ENCODE data around the gene RNF14. TPM values are rescaled to one million over a fixed set of nuclear protein-coding genes. Genes with fewer than 3 reads are reported as not detected.

Gene RNF14
- total RNA-seq, 2 donors from 2014 or later: 27.5 to 33.0 TPM

GRCh38 chr5:141986072-141986471 is 17.2 kb downstream of the RNF14 start:
- Mint-ChIP-seq H3K36me3 (ENCODE audit: low read depth) (peaks cover 53% of the 10 kb centered on the region), H3K9me3 (no peaks in the 10 kb centered on the region), H3K27ac (no peak overlapping the region), H3K4me1 (no peaks in the 10 kb centered on the region), H3K27me3 (ENCODE audit: insufficient read depth) (no peaks in the 10 kb centered on the region), H3K4me3 (no peak overlapping the region)
- Histone ChIP-seq H3K27me3 (ENCODE audit: control insufficient read depth, insufficient read depth, low read length, poor library complexity, severe bottlenecking) (no peaks in the 10 kb centered on the region), H3K4me1 (ENCODE audit: control insufficient read depth, insufficient read depth, low read length) (no peaks in the 10 kb centered on the region), H3K9ac (ENCODE audit: extremely low read depth, low read length, poor library complexity, severe bottlenecking) (no peak overlapping the region), H3K9me3 (ENCODE audit: control insufficient read depth, low read length) (no peaks in the 10 kb centered on the region), H3K36me3 (ENCODE audit: control insufficient read depth, insufficient read depth, low read length) (peaks cover 86% of the 10 kb centered on the region), H3K4me3 (ENCODE audit: low read length) (no peak overlapping the region), H3K27ac (ENCODE audit: low read depth, low read length) (no peak overlapping the region)
- no peak for DNase-seq
- no peak for TF ChIP-seq CTCF (conservative IDR thresholded peaks at IDR 0.05)

DNA sequence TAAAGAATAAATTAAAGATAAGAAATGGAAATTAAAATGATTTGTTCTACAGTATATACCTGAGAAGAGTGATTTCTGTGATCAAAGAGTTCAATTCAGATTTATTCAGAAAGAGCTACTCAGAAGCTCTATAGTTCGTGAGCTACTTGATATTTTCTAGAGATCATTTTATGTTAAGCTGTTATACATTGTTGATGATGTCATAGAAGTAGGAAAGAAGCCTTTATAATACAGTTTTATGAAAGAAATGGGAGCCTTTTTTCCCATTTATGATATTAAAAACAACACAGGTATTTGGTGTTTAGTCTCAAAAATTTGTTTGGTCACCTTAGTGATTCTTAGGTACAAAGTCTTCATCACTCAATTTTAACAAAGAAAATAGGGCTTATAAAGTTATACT is 20.8 kb downstream of the RNF14 start:
- H3K27ac ChIP-seq (ENCODE audit: low read depth, low read length): no peak overlapping the region
- no peaks in the 10 kb centered on the region for H3K9me3 ChIP-seq (ENCODE audit: control insufficient read depth, low read length)
- H3K4me1 ChIP-seq (ENCODE audit: control insufficient read depth, insufficient read depth, low read length): no peaks in the 10 kb centered on the region
- no peak overlapping the region for H3K9ac ChIP-seq (ENCODE audit: extremely low read depth, low read length, poor library complexity, severe bottlenecking)
- TF ChIP-seq CTCF (conservative IDR thresholded peaks at IDR 0.05): no peak
- H3K27ac Mint-ChIP-seq: no peak overlapping the region
- H3K4me3 ChIP-seq (ENCODE audit: low read length): no peak overlapping the region
- no peaks in the 10 kb centered on the region for H3K27me3 ChIP-seq (ENCODE audit: control insufficient read depth, insufficient read depth, low read length, poor library complexity, severe bottlenecking)
- H3K4me1 Mint-ChIP-seq: no peaks in the 10 kb centered on the region
- peaks cover 80% of the 10 kb centered on the region for H3K36me3 ChIP-seq (ENCODE audit: control insufficient read depth, insufficient read depth, low read length)
- H3K9me3 Mint-ChIP-seq: no peaks in the 10 kb centered on the region
- 0% methylated on average over 1 of the region's 1 CpG; no CpG with 5 or more reads in 1 of the 2 experiments for WGBS, 2 experiments (ENCODE audit: insufficient coverage in 1 of 2, insufficient read length in 1 of 2)
- no peak for DNase-seq
- no peaks in the 10 kb centered on the region for H3K27me3 Mint-ChIP-seq (ENCODE audit: insufficient read depth)
- H3K36me3 Mint-ChIP-seq (ENCODE audit: low read depth): peaks cover 59% of the 10 kb centered on the region
- H3K4me3 Mint-ChIP-seq: no peak overlapping the region

GRCh38 chr5:141992349-141992963 is 23.6 kb downstream of the RNF14 start:
- peak; percentile 88 for DNase-seq
- no peaks in the 10 kb centered on the region for H3K27me3 Mint-ChIP-seq (ENCODE audit: insufficient read depth)
- Histone ChIP-seq H3K9me3 (ENCODE audit: control insufficient read depth, low read length) (no peaks in the 10 kb centered on the region), H3K4me3 (ENCODE audit: low read length) (no peak overlapping the region), H3K27ac (ENCODE audit: low read depth, low read length) (no peak overlapping the region), H3K27me3 (ENCODE audit: control insufficient read depth, insufficient read depth, low read length, poor library complexity, severe bottlenecking) (no peaks in the 10 kb centered on the region), H3K9ac (ENCODE audit: extremely low read depth, low read length, poor library complexity, severe bottlenecking) (no peak overlapping the region), H3K36me3 (ENCODE audit: control insufficient read depth, insufficient read depth, low read length) (peaks cover 68% of the 10 kb centered on the region), H3K4me1 (ENCODE audit: control insufficient read depth, insufficient read depth, low read length) (no peaks in the 10 kb centered on the region)
- 35% methylated on average over 2 of the region's 2 CpGs; no CpG with 5 or more reads in 1 of the 2 experiments for WGBS, 2 experiments (ENCODE audit: insufficient coverage in 1 of 2, insufficient read length in 1 of 2)
- no peaks in the 10 kb centered on the region for H3K9me3 Mint-ChIP-seq
- no peak overlapping the region for H3K27ac Mint-ChIP-seq
- no peaks in the 10 kb centered on the region for H3K4me1 Mint-ChIP-seq
- peak; percentile 94 for TF ChIP-seq CTCF (conservative IDR thresholded peaks at IDR 0.05)
- H3K36me3 Mint-ChIP-seq (ENCODE audit: low read depth): peaks cover 55% of the 10 kb centered on the region
- H3K4me3 Mint-ChIP-seq: no peak overlapping the region
